H1 (cell line): ENCODE measurements around the gene ESRRB.

Experiments
- CTCF ChIP-seq, 3 experiments: IDR thresholded peaks; 1 replicate in 2 of 3; 2 replicates in 1 of 3; pipeline versions ENCODE4 v1.5.1 to v1.6.1; 2011; ENCODE audit warnings: low read length in 3 of 3, mild to moderate bottlenecking in 3 of 3, inconsistent platforms in 2 of 3, low read depth in 1 of 3, moderate library complexity in 1 of 3; ENCODE audit not compliant: insufficient read depth in 1 of 3; ENCODE audit errors: control extremely low read depth in 1 of 3
- POLR2A ChIP-seq, 2 experiments: IDR thresholded peaks; 1 replicate in 1 of 2; 2 replicates in 1 of 2; pipeline ENCODE4 v1.6.1; 2011; ENCODE audit warnings: low read depth in 2 of 2, low read length in 2 of 2, mild to moderate bottlenecking in 2 of 2; ENCODE audit errors: control extremely low read depth in 1 of 2
- SIN3A ChIP-seq, 2 experiments: IDR thresholded peaks in 1 of 2; conservative IDR thresholded peaks in 1 of 2; 2 replicates each; pipeline ENCODE4 v1.6.1; 2011 to 2012; ENCODE audit warnings: low read length in 2 of 2, improper control_type of control experiment in 1 of 2, low read depth in 1 of 2, mild to moderate bottlenecking in 1 of 2

GRCh38 chr14:76330411-76331327 is 45.3 kb upstream of the ESRRB start:
- TF ChIP-seq CTCF (IDR thresholded peaks at IDR 0.05; ENCODE audit: control extremely low read depth in 1 of 3, insufficient read depth in 1 of 3, low read depth in 1 of 3, low read length in 3 of 3) (no peak), POLR2A (IDR thresholded peaks at IDR 0.05; ENCODE audit: control extremely low read depth in 1 of 2, low read depth in 2 of 2, low read length in 2 of 2) (no peak), SIN3A (conservative IDR thresholded peaks at IDR 0.05 in 1 of 2, IDR thresholded peaks at IDR 0.05 in 1 of 2; ENCODE audit: low read depth in 1 of 2, low read length in 2 of 2) (no peak)
